D721Med (cell line): ENCODE data around the gene TLR4.

ENCODE experiments used
- DNase-seq: peaks from one replicate; pipeline ENCODE4 v3.0.0; 2011; ENCODE audit warnings: low spot score; ENCODE audit not compliant: insufficient read length
- FAIRE-seq: peaks from 2 replicates; lab custom pipeline; 2011; peaks lifted over from hg19 to GRCh38; lab: Jason Lieb, UNC
- CTCF ChIP-seq: IDR thresholded peaks from 2 replicates; pipeline ENCODE4 v1.5.1; 2012; ENCODE audit warnings: mild to moderate bottlenecking, control low read depth; ENCODE audit not compliant: insufficient read depth; ENCODE audit errors: missing control alignments

TLR4 gene

GRCh38 chr9:117752894-117753293 is 48.7 kb downstream of the TLR4 start:
- FAIRE-seq (no peak), DNase-seq (no peak)
- TF ChIP-seq CTCF = no peak

- FAIRE-seq = no peak
- no peak for TF ChIP-seq CTCF
- DNase-seq = no peak
Observed at GRCh38 chr9:117757561-117758190, 53.5 kb downstream of the TLR4 start.

- DNase-seq (no peak), FAIRE-seq (no peak)
- TF ChIP-seq CTCF = no peak
Observed at GRCh38 chr9:117763314-117763713, 59.1 kb downstream of the TLR4 start.

GRCh38 chr9:117768750-117769395 is 64.7 kb downstream of the TLR4 start:
- no peak for TF ChIP-seq CTCF
- DNase-seq (no peak), FAIRE-seq (no peak)

- TF ChIP-seq CTCF = no peak
- FAIRE-seq = no peak
- no peak for DNase-seq
Observed at GRCh38 chr9:117771136-117771535, 66.9 kb downstream of the TLR4 start.

- no peak for FAIRE-seq
- TF ChIP-seq CTCF = no peak
- no peak for DNase-seq
Observed at GRCh38 chr9:117772960-117773359, 68.8 kb downstream of the TLR4 start.
